Hepatocyte (in vitro differentiated cells): ENCODE data around the gene VAMP1. TPM values are rescaled to one million over a fixed set of nuclear protein-coding genes. Genes with fewer than 3 reads are reported as not detected.

Source experiments
- DNase-seq: peaks from one replicate; pipeline ENCODE4 v3.0.0-alpha.2; 2016; ENCODE audit warnings: low spot score
- H2AFZ ChIP-seq: fragments of 200-600 bp; sonication (generic); 2 replicates; pipeline ENCODE4 v1.6.0; 2016; ENCODE audit warnings: antibody characterized with exemption, mild to moderate bottlenecking
- H3K27ac ChIP-seq: fragments of 200-600 bp; sonication (generic); 2 replicates; pipeline ENCODE4 v1.5.1; 2016; ENCODE audit warnings: mild to moderate bottlenecking
- H3K27me3 ChIP-seq: fragments of 200-600 bp; sonication (generic); 2 replicates; pipeline ENCODE4 v1.6.1; 2016
- H3K36me3 ChIP-seq: fragments of 200-600 bp; sonication (generic); replicated peaks from 2 replicates; pipeline ENCODE4 v1.5.1; 2016; ENCODE audit warnings: low read depth; ENCODE audit not compliant: insufficient read depth
- H3K4me1 ChIP-seq: fragments of 200-600 bp; sonication (generic); 2 replicates; pipeline ENCODE4 v1.5.1; 2016; ENCODE audit warnings: mild to moderate bottlenecking, moderate library complexity; ENCODE audit not compliant: insufficient read depth
- H3K4me2 ChIP-seq: fragments of 200-600 bp; sonication (generic); 2 replicates; pipeline ENCODE4 v1.6.0; 2016
- H3K4me3 ChIP-seq: fragments of 200-600 bp; sonication (generic); 2 replicates; pipeline ENCODE4 v1.5.1; 2016; ENCODE audit warnings: mild to moderate bottlenecking
- H3K79me2 ChIP-seq: fragments of 200-600 bp; sonication (generic); 2 replicates; pipeline ENCODE4 v1.6.0; 2017; ENCODE audit warnings: mild to moderate bottlenecking
- H3K9me2 ChIP-seq: fragments of 200-600 bp; sonication (generic); replicated peaks from 2 replicates; pipeline ENCODE4 v1.6.0; 2017; ENCODE audit warnings: mild to moderate bottlenecking; ENCODE audit not compliant: insufficient read depth
- H3K9me3 ChIP-seq: fragments of 200-600 bp; sonication (generic); 2 replicates; pipeline ENCODE4 v1.5.1; 2016; ENCODE audit warnings: low read depth, mild to moderate bottlenecking
- H4K20me1 ChIP-seq: fragments of 200-600 bp; sonication (generic); 2 replicates; pipeline ENCODE4 v1.6.0; 2016; ENCODE audit warnings: mild to moderate bottlenecking; ENCODE audit not compliant: insufficient read depth, poor library complexity, severe bottlenecking
- CTCF ChIP-seq: fragments of 200-600 bp; sonication (generic); IDR thresholded peaks from 2 replicates; pipeline ENCODE4 v1.5.1; 2016; ENCODE audit warnings: antibody characterized with exemption, mild to moderate bottlenecking; ENCODE audit not compliant: poor library complexity
- EZH2 ChIP-seq: fragments of 200-600 bp; sonication (generic); IDR thresholded peaks from 2 replicates; pipeline ENCODE4 v1.6.1; 2016; ENCODE audit warnings: antibody characterized with exemption, mild to moderate bottlenecking, borderline replicate concordance
- EZH2phosphoT487 ChIP-seq: fragments of 200-600 bp; sonication (generic); IDR thresholded peaks from one replicate; pipeline ENCODE4 v1.6.1; 2018; ENCODE audit warnings: antibody characterized with exemption, mild to moderate bottlenecking, low read depth, moderate library complexity; ENCODE audit not compliant: unreplicated experiment, severe bottlenecking
- WGBS: methylation state at CpG from one replicate; pipeline ENCODE4 v1.1.6; 2016; ENCODE audit warnings: low lambda C conversion rate; ENCODE audit errors: missing lambda C conversion rate; 5-methylcytosine and 5-hydroxymethylcytosine counted together
- polyA plus RNA-seq: library from polyadenylated mRNA; unstranded; fragments of >200 nt; fragmentation: Nextera tagmentation; extraction: Ambion mirVana; gene quantifications from 2 replicates; pipeline ENCODE4 v1.2.1, GENCODE V29; 2016
- total RNA-seq: library from RNA; depleted of rRNA; stranded (reverse); fragments of >200 nt; gene quantifications from 2 replicates; pipeline ENCODE4 v1.2.3, GENCODE V29; 2014

The VAMP1 gene
- total and polyA plus RNA-seq, 2 experiments from 2014 or later, result 5.0 to 5.9 TPM

- H3K27ac ChIP-seq, result no peak overlapping the region
- 97% methylated on average over 14 of the region's 14 CpGs for WGBS
- H3K4me1 ChIP-seq, result no peaks in the 10 kb centered on the region
- no peaks in the 10 kb centered on the region for H3K9me2 ChIP-seq
- no peaks in the 10 kb centered on the region for H3K36me3 ChIP-seq
- no peaks in the 10 kb centered on the region for H3K9me3 ChIP-seq
- H3K79me2 ChIP-seq, result no peaks in the 10 kb centered on the region
- H3K4me3 ChIP-seq, result no peak overlapping the region
- DNase-seq, result no peak
- H3K27me3 ChIP-seq, result no peaks in the 10 kb centered on the region
- H3K4me2 ChIP-seq, result no peak overlapping the region
- H4K20me1 ChIP-seq, result no peaks in the 10 kb centered on the region
- TF ChIP-seq EZH2 (no peak), CTCF (no peak), EZH2phosphoT487 (no peak)
- no peak overlapping the region for H2AFZ ChIP-seq
Observed at GRCh38 chr12:6458281-6459003, 12.0 kb downstream of the VAMP1 start.

DNA sequence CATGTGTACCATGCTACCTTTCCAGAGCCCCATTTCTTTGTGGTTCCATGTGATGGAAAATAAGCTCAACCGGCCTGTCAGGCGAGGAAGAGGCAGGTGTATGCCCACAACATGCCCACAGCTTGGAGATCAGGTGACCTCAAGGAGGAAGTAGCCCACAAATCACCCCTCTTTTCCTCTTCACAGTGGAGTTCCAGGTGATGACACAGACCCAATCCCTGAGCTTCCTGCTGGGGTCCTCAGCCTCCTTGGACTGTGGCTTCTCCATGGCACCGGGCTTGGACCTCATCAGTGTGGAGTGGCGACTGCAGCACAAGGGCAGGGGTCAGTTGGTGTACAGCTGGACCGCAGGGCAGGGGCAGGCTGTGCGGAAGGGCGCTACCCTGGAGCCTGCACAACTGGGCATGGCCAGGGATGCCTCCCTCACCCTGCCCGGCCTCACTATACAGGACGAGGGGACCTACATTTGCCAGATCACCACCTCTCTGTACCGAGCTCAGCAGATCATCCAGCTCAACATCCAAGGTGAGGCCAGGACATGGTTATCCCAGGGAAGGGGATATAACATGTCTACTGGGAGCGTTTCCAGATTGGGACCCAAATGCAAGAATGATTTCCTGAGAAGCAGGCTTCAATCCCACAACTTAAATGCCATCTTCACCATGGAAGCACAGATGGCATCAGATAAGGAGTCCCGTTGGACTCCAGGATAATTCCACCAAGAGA, 13.1 kb downstream of the VAMP1 start:
- H3K4me2 ChIP-seq, result no peak overlapping the region
- H3K36me3 ChIP-seq, result no peaks in the 10 kb centered on the region

GRCh38 chr12:6452944-6453630, 17.4 kb downstream of the VAMP1 start:
- H3K27ac ChIP-seq, result peak overlapping the region; percentile 97
- H3K27me3 ChIP-seq, result no peaks in the 10 kb centered on the region
- no peaks in the 10 kb centered on the region for H3K9me2 ChIP-seq
- no peaks in the 10 kb centered on the region for H3K9me3 ChIP-seq
- H4K20me1 ChIP-seq, result no peaks in the 10 kb centered on the region
- no peaks in the 10 kb centered on the region for H3K36me3 ChIP-seq
- no peak overlapping the region for H3K4me3 ChIP-seq
- peaks cover 25% of the 10 kb centered on the region for H3K4me1 ChIP-seq
- DNase-seq, result no peak
- peaks cover 9% of the 10 kb centered on the region for H3K79me2 ChIP-seq
- TF ChIP-seq EZH2phosphoT487 (no peak), EZH2 (no peak), CTCF (no peak)
- 87% methylated on average over 17 of the region's 17 CpGs for WGBS
- H2AFZ ChIP-seq, result no peak overlapping the region
- H3K4me2 ChIP-seq, result peak overlapping the region; percentile 84

More for the DNA sequence above, 13.1 kb downstream of the VAMP1 start:
- DNase-seq, result no peak
- Histone ChIP-seq H3K4me3 (no peak overlapping the region), H3K9me3 (no peaks in the 10 kb centered on the region), H3K9me2 (no peaks in the 10 kb centered on the region), H2AFZ (no peak overlapping the region), H3K79me2 (no peaks in the 10 kb centered on the region), H3K27me3 (no peaks in the 10 kb centered on the region), H4K20me1 (no peaks in the 10 kb centered on the region), H3K4me1 (peaks cover 2% of the 10 kb centered on the region), H3K27ac (no peak overlapping the region)
- TF ChIP-seq EZH2phosphoT487, result no peak
- TF ChIP-seq CTCF, result no peak
- no peak for TF ChIP-seq EZH2
- WGBS, result 96% methylated on average over 12 of the region's 12 CpGs
